ENCODE measurements around the gene PRKAG1.

The PRKAG1 gene

GRCh38 chr12:49054096-49054495 is 35.5 kb upstream of the PRKAG1 start:
- Mint-ChIP-seq H3K4me3 (no peak overlapping the region), H3K36me3 (ENCODE audit: low read depth) (peaks cover 94% of the 10 kb centered on the region), H3K4me1 (ENCODE audit: low read depth) (peaks cover 44% of the 10 kb centered on the region), H3K9me3 (no peaks in the 10 kb centered on the region), H3K27me3 (no peaks in the 10 kb centered on the region), H3K27ac (no peak overlapping the region)
- DNase-seq: no peak

GRCh38 chr12:49052451-49053208 is 34.1 kb upstream of the PRKAG1 start:
- no peaks in the 10 kb centered on the region for H3K9me3 Mint-ChIP-seq
- H3K36me3 Mint-ChIP-seq (ENCODE audit: low read depth): peaks cover 96% of the 10 kb centered on the region
- H3K4me3 Mint-ChIP-seq: no peak overlapping the region
- H3K4me1 Mint-ChIP-seq (ENCODE audit: low read depth): peaks cover 33% of the 10 kb centered on the region
- no peak for DNase-seq
- no peak overlapping the region for H3K27ac Mint-ChIP-seq
- H3K27me3 Mint-ChIP-seq: no peaks in the 10 kb centered on the region

GRCh38 chr12:49051777-49052438 is 33.3 kb upstream of the PRKAG1 start:
- H3K4me3 Mint-ChIP-seq: no peak overlapping the region
- peaks cover 26% of the 10 kb centered on the region for H3K4me1 Mint-ChIP-seq (ENCODE audit: low read depth)
- peak overlapping the region; percentile 12 for H3K27ac Mint-ChIP-seq
- H3K27me3 Mint-ChIP-seq: no peaks in the 10 kb centered on the region
- H3K9me3 Mint-ChIP-seq: no peaks in the 10 kb centered on the region
- no peak for DNase-seq
- H3K36me3 Mint-ChIP-seq (ENCODE audit: low read depth): peaks cover 96% of the 10 kb centered on the region

GRCh38 chr12:49051373-49051764 is 32.8 kb upstream of the PRKAG1 start:
- H3K27me3 Mint-ChIP-seq: no peaks in the 10 kb centered on the region
- H3K27ac Mint-ChIP-seq: no peak overlapping the region
- no peaks in the 10 kb centered on the region for H3K9me3 Mint-ChIP-seq
- H3K36me3 Mint-ChIP-seq (ENCODE audit: low read depth): peaks cover 97% of the 10 kb centered on the region
- peaks cover 20% of the 10 kb centered on the region for H3K4me1 Mint-ChIP-seq (ENCODE audit: low read depth)
- DNase-seq: no peak
- no peak overlapping the region for H3K4me3 Mint-ChIP-seq

- Mint-ChIP-seq H3K27me3 (no peaks in the 10 kb centered on the region), H3K4me1 (ENCODE audit: low read depth) (peaks cover 14% of the 10 kb centered on the region), H3K4me3 (no peak overlapping the region), H3K27ac (no peak overlapping the region), H3K9me3 (no peaks in the 10 kb centered on the region), H3K36me3 (ENCODE audit: low read depth) (peaks cover 100% of the 10 kb centered on the region)
- DNase-seq: no peak
Observed at GRCh38 chr12:49050507-49051372, 32.2 kb upstream of the PRKAG1 start.

GRCh38 chr12:49049566-49050224 is 31.1 kb upstream of the PRKAG1 start:
- no peak overlapping the region for H3K4me3 Mint-ChIP-seq
- peaks cover 4% of the 10 kb centered on the region for H3K4me1 Mint-ChIP-seq (ENCODE audit: low read depth)
- peaks cover 100% of the 10 kb centered on the region for H3K36me3 Mint-ChIP-seq (ENCODE audit: low read depth)
- no peak overlapping the region for H3K27ac Mint-ChIP-seq
- no peaks in the 10 kb centered on the region for H3K9me3 Mint-ChIP-seq
- H3K27me3 Mint-ChIP-seq: no peaks in the 10 kb centered on the region
- no peak for DNase-seq

- H3K27me3 Mint-ChIP-seq: no peaks in the 10 kb centered on the region
- no peak overlapping the region for H3K4me3 Mint-ChIP-seq
- peaks cover 2% of the 10 kb centered on the region for H3K4me1 Mint-ChIP-seq (ENCODE audit: low read depth)
- H3K9me3 Mint-ChIP-seq: no peaks in the 10 kb centered on the region
- peaks cover 100% of the 10 kb centered on the region for H3K36me3 Mint-ChIP-seq (ENCODE audit: low read depth)
- no peak for DNase-seq
- H3K27ac Mint-ChIP-seq: no peak overlapping the region
Observed at GRCh38 chr12:49048953-49049352, 30.4 kb upstream of the PRKAG1 start.

GRCh38 chr12:49046129-49046895 is 27.7 kb upstream of the PRKAG1 start:
- H3K9me3 Mint-ChIP-seq: no peaks in the 10 kb centered on the region
- H3K36me3 Mint-ChIP-seq (ENCODE audit: low read depth): peaks cover 100% of the 10 kb centered on the region
- no peaks in the 10 kb centered on the region for H3K4me1 Mint-ChIP-seq (ENCODE audit: low read depth)
- no peaks in the 10 kb centered on the region for H3K27me3 Mint-ChIP-seq
- no peak overlapping the region for H3K4me3 Mint-ChIP-seq
- peak overlapping the region; percentile 1 for H3K27ac Mint-ChIP-seq
- no peak for DNase-seq

GRCh38 chr12:49044660-49045059 is 26.1 kb upstream of the PRKAG1 start:
- Mint-ChIP-seq H3K4me1 (ENCODE audit: low read depth) (no peaks in the 10 kb centered on the region), H3K36me3 (ENCODE audit: low read depth) (peaks cover 100% of the 10 kb centered on the region), H3K27ac (no peak overlapping the region), H3K27me3 (no peaks in the 10 kb centered on the region), H3K4me3 (no peak overlapping the region), H3K9me3 (no peaks in the 10 kb centered on the region)
- DNase-seq: no peak

- no peak overlapping the region for H3K4me3 Mint-ChIP-seq
- peak; percentile 82 for DNase-seq
- peak overlapping the region; percentile 22 for H3K27ac Mint-ChIP-seq
- peaks cover 100% of the 10 kb centered on the region for H3K36me3 Mint-ChIP-seq (ENCODE audit: low read depth)
- H3K27me3 Mint-ChIP-seq: no peaks in the 10 kb centered on the region
- H3K9me3 Mint-ChIP-seq: no peaks in the 10 kb centered on the region
- H3K4me1 Mint-ChIP-seq (ENCODE audit: low read depth): no peaks in the 10 kb centered on the region
Observed at GRCh38 chr12:49043856-49044258, 25.3 kb upstream of the PRKAG1 start.

- H3K9me3 Mint-ChIP-seq: no peaks in the 10 kb centered on the region
- H3K36me3 Mint-ChIP-seq (ENCODE audit: low read depth): peaks cover 100% of the 10 kb centered on the region
- H3K4me1 Mint-ChIP-seq (ENCODE audit: low read depth): no peaks in the 10 kb centered on the region
- DNase-seq: no peak
- no peak overlapping the region for H3K4me3 Mint-ChIP-seq
- no peak overlapping the region for H3K27ac Mint-ChIP-seq
- no peaks in the 10 kb centered on the region for H3K27me3 Mint-ChIP-seq
Observed at GRCh38 chr12:49043241-49043640, 24.7 kb upstream of the PRKAG1 start.

GRCh38 chr12:49041881-49042484 is 23.4 kb upstream of the PRKAG1 start:
- Mint-ChIP-seq H3K9me3 (no peaks in the 10 kb centered on the region), H3K36me3 (ENCODE audit: low read depth) (peaks cover 100% of the 10 kb centered on the region), H3K4me3 (no peak overlapping the region), H3K4me1 (ENCODE audit: low read depth) (no peaks in the 10 kb centered on the region), H3K27me3 (no peaks in the 10 kb centered on the region), H3K27ac (no peak overlapping the region)
- DNase-seq: no peak

- no peaks in the 10 kb centered on the region for H3K27me3 Mint-ChIP-seq
- no peak for DNase-seq
- H3K4me3 Mint-ChIP-seq: no peak overlapping the region
- no peaks in the 10 kb centered on the region for H3K9me3 Mint-ChIP-seq
- no peaks in the 10 kb centered on the region for H3K4me1 Mint-ChIP-seq (ENCODE audit: low read depth)
- H3K36me3 Mint-ChIP-seq (ENCODE audit: low read depth): peaks cover 99% of the 10 kb centered on the region
- H3K27ac Mint-ChIP-seq: no peak overlapping the region
Observed at GRCh38 chr12:49041036-49041880, 22.7 kb upstream of the PRKAG1 start.

Data from activated T-cell treated with anti-CD3 and anti-CD28 coated beads, Interleukin-2, amount 50 U/mL, for 24 hours (primary cell).